ENCODE results near the gene SOX8.
A peak's percentile ranks its signal among the peaks of the same experiment; 100 is the strongest.
"Not testable (repeated sequence)": the region's sequence is repeated elsewhere in the genome, so short reads cannot be mapped to it uniquely, and the experiment has no call there.

The SOX8 gene

DNA sequence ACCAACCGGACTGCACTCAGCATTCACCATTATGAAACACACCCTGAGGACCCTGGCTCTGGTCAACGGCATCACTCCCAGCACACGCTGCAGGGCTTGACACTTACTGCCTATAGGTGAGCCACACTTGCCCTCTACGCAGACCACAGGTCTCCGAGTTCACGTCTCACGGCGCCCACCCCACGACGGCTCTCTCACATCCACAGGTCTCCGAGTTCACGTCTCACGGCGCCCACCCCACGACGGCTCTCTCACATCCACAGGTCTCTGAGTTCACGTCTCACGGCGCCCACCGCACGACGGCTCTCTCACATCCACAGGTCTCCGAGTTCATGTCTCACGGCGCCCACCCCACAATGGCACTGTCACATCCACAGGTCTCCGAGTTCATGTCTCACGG lies 25.8 kb upstream of the SOX8 start:
- DNase-seq (ENCODE audit: low read depth), result not testable (repeated sequence)

DNA sequence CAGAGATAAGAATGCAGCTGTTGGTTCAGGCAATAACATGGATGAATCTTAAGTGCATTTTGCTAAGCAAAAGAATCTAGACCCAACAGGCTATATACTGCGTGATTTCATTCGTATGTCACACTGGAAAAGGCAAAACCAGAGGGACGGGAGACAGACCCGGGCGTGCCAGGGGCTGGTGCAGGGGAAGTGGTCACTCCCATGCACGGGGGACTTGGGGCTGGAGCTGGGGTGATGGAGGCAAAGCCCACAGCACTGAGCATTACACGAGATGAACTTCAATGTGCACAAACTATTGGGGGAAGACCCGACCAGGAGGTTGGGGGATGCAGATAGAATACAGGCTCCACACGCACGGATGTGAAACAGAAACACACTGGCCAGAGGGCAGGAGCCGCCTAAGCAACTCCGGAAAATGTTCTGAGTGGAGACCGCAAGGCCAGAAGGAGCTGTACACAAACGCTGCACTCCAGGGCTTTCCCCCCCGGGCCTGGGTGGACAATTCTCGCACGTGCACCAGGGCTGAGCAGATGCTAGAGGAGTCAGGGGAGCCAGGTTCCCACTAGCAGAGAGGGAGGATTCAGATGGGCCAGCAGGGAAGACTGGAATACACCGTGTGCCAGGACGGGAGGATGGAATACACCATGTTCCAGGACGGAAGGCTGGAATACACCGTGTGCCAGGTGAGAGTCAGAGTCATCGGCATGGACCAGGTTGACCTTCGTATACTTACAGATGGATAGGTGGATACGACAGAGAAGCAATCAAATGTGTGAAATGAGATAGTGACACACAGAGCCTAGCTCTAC lies 22.1 kb upstream of the SOX8 start:
- no peak for DNase-seq (ENCODE audit: low read depth)

DNA sequence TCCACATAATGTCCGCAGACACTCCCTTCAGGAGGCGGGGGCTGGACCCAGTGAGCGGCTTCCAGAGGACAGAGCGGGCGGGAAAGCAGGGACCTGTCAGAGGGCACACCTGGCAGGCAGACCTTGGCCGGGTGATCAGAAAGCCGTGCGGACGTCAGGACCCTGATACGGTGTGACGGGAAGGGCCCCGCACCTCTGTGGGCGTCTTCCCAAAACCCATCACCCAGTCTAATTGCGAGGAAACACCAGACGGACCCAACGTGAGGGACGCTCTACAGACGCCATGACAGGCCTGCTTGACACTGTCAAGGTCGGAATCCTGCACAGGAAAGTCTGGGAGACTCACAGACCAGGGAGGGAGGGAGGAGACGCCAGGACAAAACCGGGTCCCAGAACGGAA lies 19.2 kb upstream of the SOX8 start:
- DNase-seq (ENCODE audit: low read depth), result no peak

DNA sequence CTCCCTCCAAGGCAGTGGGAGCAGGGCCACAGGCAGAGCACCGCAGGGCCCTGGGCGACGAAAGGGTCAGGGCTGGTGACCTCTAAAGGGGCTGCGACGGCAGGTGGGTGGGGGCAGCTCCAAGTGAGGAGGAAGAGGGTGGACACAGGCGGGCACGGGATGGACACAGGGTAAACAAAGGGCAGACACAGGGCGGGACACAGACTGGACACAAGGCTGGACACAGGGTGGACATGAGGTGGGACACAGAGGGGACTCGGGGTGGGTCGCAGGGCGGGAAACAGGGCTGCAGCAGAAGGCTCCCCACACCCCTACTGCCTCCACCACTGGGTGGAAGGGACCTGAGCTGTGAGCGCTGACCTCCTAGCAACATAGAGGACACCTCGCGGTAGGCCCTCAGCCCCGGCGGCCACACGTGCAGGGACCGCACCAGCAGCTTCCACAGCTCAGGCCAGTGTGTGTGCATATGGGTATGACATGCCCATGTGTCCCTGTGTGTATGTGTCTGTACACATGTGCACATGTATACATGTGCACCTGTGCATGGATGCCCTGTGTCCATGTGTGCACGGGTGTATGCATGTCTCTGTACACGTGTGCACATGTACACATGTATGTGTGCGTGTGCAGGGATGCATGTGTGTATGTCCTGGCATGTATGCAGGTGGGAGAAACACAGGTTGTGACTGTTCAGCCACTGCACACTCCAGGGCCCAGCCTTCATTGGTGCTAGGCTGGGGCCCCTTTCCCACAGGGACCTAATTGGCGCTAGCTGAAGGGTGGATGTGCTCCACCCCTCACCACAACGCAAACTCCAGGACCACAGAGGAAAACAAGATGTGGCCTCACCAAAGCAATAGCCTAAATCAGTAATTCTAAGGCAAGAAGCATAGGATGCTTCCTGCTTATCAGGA lies 18.4 kb upstream of the SOX8 start:
- no peak for DNase-seq (ENCODE audit: low read depth)

DNA sequence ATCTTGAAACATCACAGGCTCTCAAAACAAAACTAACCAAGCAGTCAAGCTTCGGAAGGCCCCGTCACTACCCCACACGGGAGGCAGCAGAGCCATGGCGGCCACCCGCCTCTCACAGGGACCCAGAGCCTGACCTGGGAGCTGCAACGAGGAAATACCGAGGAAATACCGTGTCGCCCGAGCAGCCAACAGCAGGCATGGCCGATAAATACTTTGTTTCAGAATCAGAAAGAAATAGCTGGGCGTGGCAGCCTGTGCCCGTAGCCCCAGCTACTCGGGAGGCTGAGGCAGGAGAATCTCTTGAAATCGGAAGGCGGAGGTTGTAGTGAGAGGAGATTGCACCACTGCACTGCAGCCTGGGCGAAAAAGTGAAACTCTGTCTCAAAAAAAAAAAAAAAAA lies 17.7 kb upstream of the SOX8 start:
- no peak for DNase-seq (ENCODE audit: low read depth)

DNA sequence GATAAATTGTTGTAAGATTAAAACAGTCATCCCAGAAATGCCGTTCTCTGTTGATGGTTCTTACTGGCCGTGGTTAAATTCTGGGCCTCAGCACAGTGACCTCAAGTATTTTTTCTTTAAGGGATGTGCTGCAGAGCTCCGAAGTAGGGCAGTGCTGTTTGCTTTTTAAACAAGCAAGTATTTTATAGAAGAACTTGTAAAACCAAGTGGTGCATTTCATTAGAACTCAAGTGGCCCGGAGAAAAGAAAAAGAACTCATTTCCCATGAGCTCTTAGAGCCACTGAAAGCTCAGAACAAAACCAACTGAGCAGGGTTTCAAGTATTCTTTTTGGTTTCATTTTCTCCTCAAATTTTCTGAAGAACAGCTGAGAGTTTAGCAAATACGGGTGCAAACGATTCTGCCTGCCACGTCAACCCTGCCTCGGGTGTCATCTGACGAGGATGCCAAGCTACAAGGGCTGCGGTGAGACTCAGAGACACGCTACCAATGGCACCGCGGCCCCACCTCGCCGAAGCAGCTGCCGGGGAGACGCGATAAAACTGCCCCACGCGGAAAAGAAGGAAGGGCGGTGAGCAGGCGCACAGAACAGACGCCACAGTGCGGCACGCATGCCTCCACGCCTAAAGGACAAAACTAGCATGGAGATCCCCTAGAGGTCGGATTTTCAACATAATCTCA lies 17.1 kb upstream of the SOX8 start:
- DNase-seq (ENCODE audit: low read depth), result peak; percentile 24

DNA sequence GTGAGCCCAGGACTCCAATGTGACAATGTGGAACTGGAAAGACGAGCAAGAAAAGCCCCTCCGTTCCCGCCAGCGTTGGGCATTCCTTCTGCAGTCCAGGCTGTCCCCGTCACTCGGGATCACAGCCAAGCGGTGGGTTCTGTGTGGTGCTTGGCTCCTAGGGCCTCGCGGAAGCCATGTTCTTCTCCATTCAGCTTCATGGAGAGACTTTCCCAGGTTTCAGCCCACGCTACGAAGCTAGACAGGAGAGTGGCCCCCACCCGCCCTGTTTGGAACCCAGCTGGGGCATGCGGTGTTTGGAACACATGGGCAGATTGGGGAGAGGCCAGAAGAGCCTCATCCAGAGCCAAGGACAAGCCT lies 16.6 kb upstream of the SOX8 start:
- DNase-seq (ENCODE audit: low read depth), result no peak

DNA sequence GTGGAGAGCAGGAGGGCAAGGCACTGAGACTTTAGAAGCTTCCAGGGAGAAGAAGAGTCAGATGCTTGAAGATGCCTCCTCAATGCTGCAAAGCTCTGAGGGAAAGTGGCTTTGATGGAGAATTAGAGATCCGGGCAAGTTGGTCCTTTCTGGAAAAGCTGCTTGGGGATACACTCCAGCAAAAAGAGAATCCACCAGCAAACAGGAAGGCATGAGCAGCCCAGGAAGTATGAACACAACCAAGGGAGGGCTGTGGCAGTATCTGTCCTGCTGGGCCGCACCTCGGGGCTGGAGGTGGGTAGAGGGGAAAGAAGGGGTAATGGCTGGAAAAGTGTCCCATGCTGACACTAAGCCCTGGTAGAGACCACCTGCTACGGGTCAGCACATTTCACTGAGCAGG lies 16.1 kb upstream of the SOX8 start:
- DNase-seq (ENCODE audit: low read depth), result no peak

DNA sequence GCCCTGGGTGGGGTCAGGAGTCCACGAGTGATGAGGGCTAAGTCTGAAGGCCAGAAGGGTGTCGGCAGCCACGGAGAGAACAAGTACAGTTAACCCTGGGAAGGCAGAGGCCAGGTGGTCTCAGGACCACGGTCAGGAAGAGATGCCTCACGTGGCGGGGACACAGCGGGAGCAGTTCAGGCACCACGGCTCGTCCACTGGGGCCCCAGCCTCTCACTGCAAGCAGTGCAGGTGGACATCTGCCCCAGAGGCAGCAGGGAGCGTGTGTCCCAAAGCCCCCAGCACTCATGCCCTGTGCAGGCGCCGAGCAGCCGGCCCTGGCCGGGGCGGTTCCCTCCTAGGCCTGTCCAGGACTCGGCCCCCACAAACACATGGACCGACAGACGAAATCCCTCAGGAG lies 15.5 kb upstream of the SOX8 start:
- no peak for DNase-seq (ENCODE audit: low read depth)

DNA sequence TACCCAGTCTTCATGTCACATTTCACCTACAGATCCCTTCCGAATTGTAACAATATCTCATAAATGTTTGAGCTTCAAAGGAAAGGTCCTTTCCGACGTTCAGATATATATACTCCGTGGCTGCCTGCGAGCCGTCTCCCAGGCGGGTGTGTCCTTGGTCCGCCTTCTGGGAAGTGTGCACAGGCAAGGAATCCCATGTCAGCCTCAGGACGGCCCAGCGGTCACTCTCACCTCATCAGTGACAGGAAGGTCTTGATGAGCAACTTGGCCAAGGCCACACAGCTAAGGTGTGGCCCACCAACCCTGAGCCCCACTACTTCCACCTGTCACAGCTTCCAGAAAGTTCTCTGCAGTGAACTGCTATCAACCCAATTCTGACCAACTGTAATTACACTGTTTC lies 15.1 kb upstream of the SOX8 start:
- no peak for DNase-seq (ENCODE audit: low read depth)

DNA sequence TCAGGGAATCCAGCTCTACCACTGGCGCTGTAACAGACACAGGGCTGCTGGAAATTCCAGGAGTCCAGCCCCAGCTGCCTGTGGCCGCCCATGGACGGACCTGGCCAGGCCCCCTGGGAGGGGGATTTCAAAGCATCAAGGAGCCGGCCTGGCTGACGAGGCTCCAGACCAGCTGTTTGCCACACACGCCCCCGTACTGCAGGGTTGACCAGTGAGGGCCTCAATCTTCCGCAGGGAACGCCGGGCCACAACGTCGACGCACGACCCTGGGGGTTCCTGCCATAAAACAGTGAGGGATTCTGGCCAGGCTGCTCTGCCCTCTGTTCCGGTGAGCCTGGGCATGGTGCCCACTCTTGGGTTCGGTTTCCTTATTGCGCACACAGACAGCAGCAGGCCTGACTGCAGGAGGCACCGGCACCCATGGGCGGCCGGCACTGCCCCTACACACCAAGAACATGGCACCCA lies 14.5 kb upstream of the SOX8 start:
- DNase-seq (ENCODE audit: low read depth), result no peak

DNA sequence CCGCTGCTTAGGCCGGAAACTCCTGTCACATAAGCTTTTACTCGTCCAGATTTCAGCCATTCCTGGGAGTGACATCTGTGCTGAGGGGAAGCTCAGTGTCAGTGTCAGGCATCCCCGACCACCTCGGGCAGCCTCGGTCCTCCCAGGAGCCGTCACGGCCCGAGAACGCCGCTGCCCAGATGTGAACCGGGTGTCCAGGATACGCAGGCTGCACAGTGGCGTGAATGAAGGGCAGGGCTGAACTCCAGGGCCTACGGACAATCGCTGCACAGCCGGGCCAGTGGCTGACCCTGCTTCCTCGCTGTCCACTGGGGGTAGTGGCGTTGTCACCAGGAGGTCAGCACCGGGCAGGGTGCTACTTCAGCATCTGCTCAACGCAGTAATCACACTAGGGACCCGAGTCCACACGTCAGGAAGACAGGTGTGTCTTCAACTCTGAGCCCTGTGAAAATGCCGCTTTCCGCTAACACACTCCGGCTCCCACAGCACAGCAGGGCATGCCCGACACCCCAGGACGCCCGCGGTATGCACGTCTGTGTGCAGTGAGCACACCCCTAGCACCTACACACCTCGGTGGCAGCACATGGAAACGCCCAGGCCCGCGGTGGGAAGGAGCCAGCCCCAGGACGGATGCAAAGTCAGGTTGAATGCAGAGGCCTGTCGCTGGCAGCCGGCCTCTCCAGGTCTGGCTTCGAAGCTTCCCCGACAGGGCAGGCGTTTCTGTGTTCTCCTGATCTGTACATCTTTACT lies 13.8 kb upstream of the SOX8 start:
- no peak for DNase-seq (ENCODE audit: low read depth)

DNA sequence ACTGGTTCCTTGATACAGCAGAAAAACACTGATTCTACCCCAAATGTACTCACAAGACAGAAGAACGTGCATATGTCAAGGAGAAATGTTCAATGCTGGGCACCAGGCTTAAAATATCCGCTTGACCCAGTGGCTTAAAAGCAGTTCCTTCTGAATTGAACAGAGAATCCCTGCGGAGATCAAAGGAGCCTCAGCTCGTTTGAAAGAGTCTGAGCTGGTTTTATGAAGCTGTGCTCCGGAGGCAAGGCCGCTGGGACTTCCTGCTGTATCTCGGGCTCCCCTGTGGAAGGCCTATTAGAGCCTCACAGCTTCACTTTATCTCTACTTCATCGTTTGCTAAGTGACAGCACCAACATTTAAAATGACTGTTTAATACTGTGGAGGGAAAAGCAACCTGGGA lies 12.9 kb upstream of the SOX8 start:
- DNase-seq (ENCODE audit: low read depth), result no peak

DNA sequence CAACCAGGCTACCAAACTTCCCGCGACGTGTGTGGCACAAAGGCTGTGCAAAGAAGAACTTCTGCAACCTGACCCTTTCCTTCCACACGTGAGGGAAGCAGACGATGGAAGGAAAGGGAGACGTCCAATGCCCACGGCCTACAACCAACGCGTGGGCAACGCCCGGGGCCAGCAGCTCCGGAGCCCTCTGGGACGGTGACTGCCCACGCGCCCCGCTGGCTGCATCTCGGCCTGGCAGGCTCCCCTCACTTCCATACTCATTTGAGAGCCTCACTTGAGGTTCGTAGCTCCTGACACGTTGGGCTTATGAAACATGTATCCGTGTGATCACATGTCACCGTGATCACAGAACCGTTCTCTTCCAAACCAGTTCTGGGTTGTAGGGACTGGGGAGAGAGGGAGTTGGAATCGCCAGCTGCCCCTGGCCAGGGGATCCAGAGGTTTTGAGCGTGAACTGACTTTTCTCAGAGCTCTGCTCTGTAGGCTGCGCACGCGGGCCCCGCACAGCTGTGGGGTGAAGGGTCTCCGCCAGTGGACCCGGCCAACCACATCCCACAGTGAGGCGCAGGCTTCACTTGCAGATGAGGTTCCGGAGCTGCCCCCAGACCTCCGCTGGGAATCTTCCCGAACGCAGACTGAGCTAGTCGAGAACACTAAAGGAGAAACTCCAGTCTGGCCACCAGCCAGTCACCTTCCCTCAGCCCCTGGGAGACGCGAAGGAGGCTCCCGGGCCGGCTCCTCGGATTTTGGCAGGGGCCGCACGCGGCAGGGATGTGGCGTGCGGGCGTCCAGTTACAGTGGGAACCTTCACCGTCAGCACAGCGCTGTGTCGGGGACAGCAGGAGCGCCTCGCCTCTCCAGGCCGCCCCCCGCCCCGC lies 11.8 kb upstream of the SOX8 start:
- no peak for DNase-seq (ENCODE audit: low read depth)

DNA sequence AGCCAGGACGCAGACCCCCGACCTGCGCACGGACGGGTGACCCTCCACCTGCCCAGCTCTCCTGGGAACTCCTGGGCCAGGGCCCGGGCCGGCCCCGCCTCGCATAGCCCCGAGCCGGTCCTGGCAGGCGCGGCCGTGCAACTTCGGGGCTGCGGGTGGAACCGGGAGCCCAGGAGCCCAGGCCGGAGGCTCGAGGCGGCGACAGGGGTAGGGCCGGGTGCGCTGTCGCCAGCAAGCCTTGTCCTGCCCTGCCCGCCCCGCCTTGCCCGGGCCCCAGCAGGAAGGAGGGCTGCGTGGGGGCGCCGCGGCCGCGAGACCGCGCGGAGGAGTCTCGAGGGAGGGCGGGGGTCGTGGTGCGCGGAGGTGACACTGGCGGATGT lies 11.2 kb upstream of the SOX8 start:
- no peak for DNase-seq (ENCODE audit: low read depth)

DNA sequence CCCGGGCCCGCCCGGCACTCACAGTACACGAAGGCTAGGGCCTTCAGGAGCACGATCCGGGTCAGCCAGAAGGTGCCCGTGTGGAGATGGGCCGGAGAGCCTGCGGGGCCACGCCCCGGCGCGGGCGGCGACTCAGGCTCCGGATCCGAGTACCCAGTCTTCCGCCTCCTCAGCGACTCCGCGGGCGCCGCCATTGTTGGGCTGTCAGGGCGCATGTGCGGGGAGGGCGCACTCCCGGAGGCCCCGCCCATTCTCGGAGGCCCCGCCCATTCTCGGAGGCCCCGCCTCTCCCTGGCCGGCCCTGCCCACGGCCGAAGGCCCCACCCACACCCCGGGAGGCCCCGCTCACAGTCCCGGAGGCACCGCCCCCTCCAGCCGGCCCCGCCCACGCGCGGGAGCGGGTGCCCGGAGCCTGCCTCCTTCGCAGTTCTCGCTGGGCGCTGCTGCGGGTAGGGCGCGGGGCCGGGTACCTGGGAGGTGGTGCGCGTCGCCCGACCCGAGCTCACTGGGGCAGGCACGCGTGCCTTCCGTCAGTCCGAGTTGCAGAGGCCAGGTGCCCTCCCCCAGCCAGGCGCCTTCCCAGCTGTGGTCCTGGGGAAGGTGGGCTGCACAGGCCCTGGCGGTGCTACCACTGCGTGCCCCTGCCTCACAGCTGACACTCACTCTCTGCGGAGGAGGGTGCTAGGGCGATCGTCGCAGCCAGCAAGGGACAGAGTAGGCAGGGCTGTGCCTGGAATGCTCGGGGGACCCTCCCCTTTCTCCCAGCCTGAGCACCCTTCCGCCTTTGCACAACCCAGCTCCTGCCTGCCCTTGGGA lies 10.6 kb upstream of the SOX8 start, which contains the start of gene LMF1:
Gene LMF1, minus strand, starts transcription at position 219 of the 816 bp plus-strand sequence. Its CDS starts 4 bp downstream, at position 215.
- DNase-seq (ENCODE audit: low read depth), result peak; percentile 91

DNA sequence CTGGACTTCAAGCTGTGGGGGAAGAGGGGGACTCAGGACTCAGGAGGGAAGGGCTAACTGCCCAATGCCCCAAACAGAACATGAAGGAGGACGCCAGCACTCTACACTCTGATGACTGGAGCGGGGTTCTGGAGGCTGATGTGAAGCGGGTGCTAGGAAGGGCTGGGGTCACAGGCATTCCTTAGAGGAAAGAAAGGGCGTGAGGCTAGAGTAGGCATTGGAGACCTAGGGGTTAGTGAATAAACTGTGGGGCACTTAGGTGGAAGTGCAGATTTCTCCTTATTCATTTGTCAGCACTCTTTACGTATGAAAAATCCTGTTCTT lies 10.0 kb upstream of the SOX8 start:
- DNase-seq (ENCODE audit: low read depth), result no peak

DNA sequence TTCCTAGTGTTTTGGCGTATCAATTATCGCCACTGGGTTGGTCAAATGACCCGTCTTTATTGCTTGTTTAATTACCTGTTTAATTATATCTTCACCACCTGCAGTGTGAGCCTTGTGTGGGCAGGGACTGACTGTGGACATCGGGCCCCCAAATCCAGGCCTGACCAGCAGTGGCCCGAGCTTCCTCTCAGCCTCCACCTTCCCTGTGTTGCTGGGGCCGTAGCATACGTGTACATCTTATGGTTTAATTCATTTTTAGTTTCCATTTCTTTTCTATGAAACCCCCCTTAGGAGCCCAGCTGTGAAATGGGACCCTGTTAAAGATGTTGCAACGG lies 9.6 kb upstream of the SOX8 start:
- no peak for DNase-seq (ENCODE audit: low read depth)

DNA sequence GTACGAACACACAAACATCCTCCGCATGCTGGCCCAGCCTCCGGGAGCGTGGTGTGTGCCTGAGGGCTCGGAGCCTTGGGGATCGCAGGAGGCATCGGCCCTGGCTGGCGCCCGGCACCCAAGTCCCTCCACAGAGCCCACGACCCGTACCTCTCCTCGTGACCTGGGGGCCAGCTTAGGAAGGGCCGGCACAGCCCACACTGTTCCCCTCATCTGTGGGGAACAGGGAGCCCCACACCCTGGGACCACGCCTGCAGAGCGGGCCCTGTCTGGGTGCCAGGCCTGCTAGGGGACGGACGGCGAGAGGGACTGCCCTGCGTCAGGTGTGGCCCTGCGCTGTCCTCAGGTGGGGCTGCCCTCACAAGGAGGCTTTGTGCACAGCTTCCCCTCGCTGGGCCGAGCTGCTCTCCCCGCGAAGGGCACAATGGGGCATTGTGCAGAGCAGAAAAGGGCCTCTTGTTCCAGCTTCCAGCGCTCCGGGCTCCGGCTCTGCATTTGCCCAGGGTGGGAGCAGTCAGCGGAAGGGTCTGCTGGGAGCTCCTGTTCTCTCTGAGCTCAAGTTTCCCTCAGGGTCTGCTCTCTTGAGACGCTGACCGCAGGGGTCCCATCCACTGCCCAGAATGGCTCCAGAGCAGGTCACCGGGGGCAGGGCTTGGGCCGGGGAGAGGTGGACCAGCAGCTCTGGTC lies 9.1 kb upstream of the SOX8 start:
- no peak for DNase-seq (ENCODE audit: low read depth)

DNA sequence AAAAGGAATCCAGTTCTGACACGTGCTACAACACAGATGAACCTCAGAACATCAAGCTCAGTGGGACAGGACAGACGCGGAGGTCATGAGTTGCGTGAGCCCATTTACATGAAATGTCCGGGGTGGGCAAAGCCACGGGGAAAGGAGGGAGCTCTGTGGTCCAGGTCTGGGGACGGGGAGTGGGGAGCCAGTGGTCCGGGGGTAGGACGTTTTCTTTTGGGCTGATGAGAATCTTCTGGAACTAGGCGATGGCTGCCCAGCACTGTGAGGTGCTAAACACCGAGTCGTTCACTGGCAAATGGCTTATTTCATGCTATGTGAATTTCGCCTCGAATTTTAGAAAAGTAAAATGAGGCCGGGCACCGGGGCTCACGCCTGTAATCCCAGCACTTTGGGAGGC lies 8.2 kb upstream of the SOX8 start:
- no peak for DNase-seq (ENCODE audit: low read depth)

Measured in stimulated activated CD8-positive, alpha-beta memory T cell treated with anti-CD3 and anti-CD28 coated beads, Interleukin-12 subunit alpha, Interleukin-12 subunit beta, amount 100 ng/mL, for 4 hours (primary cell).